Sigmoid colon (tissue), 3 donors: ENCODE data around the gene MCC.

Source experiments
- CTCF ChIP-seq, 4 experiments: fragments of 450-650 bp in 3 of 4; fragments of 200-600 bp in 1 of 4; IDR thresholded peaks; one replicate each; pipeline ENCODE4 v1.5.1; 2016 to 2019; ENCODE audit warnings: antibody characterized with exemption in 4 of 4, mild to moderate bottlenecking in 3 of 4, moderate library complexity in 2 of 4
- POLR2A ChIP-seq, 2 donors: fragments of 450-650 bp; IDR thresholded peaks; one replicate each; pipeline ENCODE4 v1.6.1; 2016; ENCODE audit warnings: antibody characterized with exemption in 2 of 2, mild to moderate bottlenecking in 2 of 2, moderate library complexity in 2 of 2

GRCh38 chr5:113452941-113453340, 35.3 kb downstream of the MCC start:
- TF ChIP-seq POLR2A (IDR thresholded peaks at IDR 0.05), result no peak
- no peak for TF ChIP-seq CTCF (IDR thresholded peaks at IDR 0.05)
